GM23338 (cell line): ENCODE measurements around the gene KRT2. TPM values are rescaled to one million over a fixed set of nuclear protein-coding genes. Genes with fewer than 3 reads are reported as not detected.

Experiments
- ATAC-seq: fragments of 200-7000 bp; cut with Tn5 transposase; 3 replicates; pipeline ENCODE4 v1.9.1; 2020
- DNase-seq: peaks from one replicate; pipeline ENCODE4 v3.0.0-alpha.2; 2015; ENCODE audit warnings: low spot score
- H2AFZ ChIP-seq: fragments of 200-600 bp; sonication (generic); 2 replicates; pipeline ENCODE4 v1.8.0; 2016; ENCODE audit warnings: antibody characterized with exemption, mild to moderate bottlenecking, moderate library complexity
- H3F3A ChIP-seq: fragments of 200-600 bp; sonication (generic); replicated peaks from 2 replicates; pipeline ENCODE4 v1.8.0; 2017; ENCODE audit warnings: antibody characterized with exemption, mixed run types, low read depth
- H3K27ac ChIP-seq: fragments of 200-600 bp; sonication (generic); 2 replicates; pipeline ENCODE4 v1.6.1; 2016; ENCODE audit warnings: low read depth
- H3K27me3 ChIP-seq: fragments of 200-600 bp; sonication (generic); 2 replicates; pipeline ENCODE4 v1.8.0; 2016; ENCODE audit warnings: mild to moderate bottlenecking, mixed run types, moderate library complexity; ENCODE audit not compliant: insufficient read depth
- H3K36me3 ChIP-seq: fragments of 200-600 bp; sonication (generic); 2 replicates; pipeline ENCODE4 v1.8.0; 2016; ENCODE audit warnings: mild to moderate bottlenecking; ENCODE audit not compliant: insufficient read depth
- H3K4me1 ChIP-seq: fragments of 200-600 bp; sonication (generic); 2 replicates; pipeline ENCODE4 v1.8.0; 2016; ENCODE audit warnings: mild to moderate bottlenecking, moderate library complexity; ENCODE audit not compliant: insufficient read depth
- H3K4me2 ChIP-seq: fragments of 200-600 bp; sonication (generic); 2 replicates; pipeline ENCODE4 v1.7.1; 2017; ENCODE audit warnings: mixed run types
- H3K4me3 ChIP-seq: fragments of 200-600 bp; sonication (generic); 2 replicates; pipeline ENCODE4 v1.6.1; 2016; ENCODE audit warnings: mixed run types
- H3K79me2 ChIP-seq: fragments of 200-600 bp; sonication (generic); replicated peaks from 2 replicates; pipeline ENCODE4 v1.8.0; 2017; ENCODE audit warnings: mild to moderate bottlenecking; ENCODE audit not compliant: insufficient read depth
- H3K9me2 ChIP-seq: fragments of 200-600 bp; sonication (generic); 2 replicates; pipeline ENCODE4 v1.8.0; 2017; ENCODE audit not compliant: insufficient read depth
- H4K20me1 ChIP-seq: fragments of 200-600 bp; sonication (generic); replicated peaks from 2 replicates; pipeline ENCODE4 v1.8.0; 2017; ENCODE audit warnings: mild to moderate bottlenecking; ENCODE audit not compliant: insufficient read depth
- H3K27ac Mint-ChIP-seq: 2 replicates; pipeline ENCODE4 v1.8.0; 2020; ENCODE audit warnings: inconsistent platforms, mild to moderate bottlenecking, moderate library complexity, mixed read lengths
- H3K27me3 Mint-ChIP-seq: 3 replicates; pipeline ENCODE4 v1.8.0; 2022; ENCODE audit warnings: low read depth, mild to moderate bottlenecking, moderate library complexity, mixed read lengths, inconsistent platforms; ENCODE audit not compliant: insufficient read depth, poor library complexity
- H3K36me3 Mint-ChIP-seq: 3 replicates; pipeline ENCODE4 v1.8.0; 2021; ENCODE audit warnings: low read depth, mild to moderate bottlenecking, inconsistent platforms, moderate library complexity, mixed read lengths
- H3K4me1 Mint-ChIP-seq: 3 replicates; pipeline ENCODE4 v1.8.0; 2020; ENCODE audit warnings: mild to moderate bottlenecking, inconsistent platforms, mixed read lengths
- H3K4me3 Mint-ChIP-seq: 3 replicates; pipeline ENCODE4 v1.8.0; 2021; ENCODE audit warnings: moderate library complexity, mild to moderate bottlenecking, inconsistent platforms, mixed read lengths
- H3K9me3 Mint-ChIP-seq: 3 replicates; pipeline ENCODE4 v1.8.0; 2020; ENCODE audit warnings: moderate library complexity, mild to moderate bottlenecking, inconsistent platforms, mixed read lengths
- CREB1 ChIP-seq: fragments of 250-450 bp; sonication (Bioruptor Pico); IDR thresholded peaks from 2 replicates; pipeline ENCODE4 v1.5.0; 2020; ENCODE audit warnings: low read depth, mild to moderate bottlenecking, moderate library complexity
- EZH2 ChIP-seq: fragments of 200-600 bp; sonication (generic); IDR thresholded peaks from one replicate; pipeline ENCODE4 v1.8.0; 2017; ENCODE audit warnings: antibody characterized with exemption, mild to moderate bottlenecking, low read depth; ENCODE audit not compliant: unreplicated experiment
- EZH2phosphoT487 ChIP-seq: fragments of 200-600 bp; sonication (generic); IDR thresholded peaks from one replicate; pipeline ENCODE4 v1.8.1; 2018; ENCODE audit warnings: antibody characterized with exemption; ENCODE audit not compliant: unreplicated experiment
- JUNB ChIP-seq: IDR thresholded peaks from one replicate; pipeline ENCODE4 v1.6.1; 2016; ENCODE audit warnings: antibody characterized with exemption; ENCODE audit not compliant: unreplicated experiment
- NANOG ChIP-seq: IDR thresholded peaks from 2 replicates; pipeline ENCODE4 v1.6.1; 2016; ENCODE audit warnings: antibody characterized with exemption, borderline replicate concordance
- POLR2AphosphoS5 ChIP-seq: IDR thresholded peaks from 2 replicates; pipeline ENCODE4 v1.6.1; 2016; ENCODE audit warnings: antibody characterized with exemption, low read depth
- STAT1 ChIP-seq: IDR thresholded peaks from one replicate; pipeline ENCODE4 v1.6.1; 2016; ENCODE audit warnings: antibody characterized with exemption; ENCODE audit not compliant: unreplicated experiment
- ZNF114 ChIP-seq: fragments of 250-450 bp; sonication (Bioruptor Pico); IDR thresholded peaks from 2 replicates; pipeline ENCODE4 v1.5.0; 2020; ENCODE audit warnings: mild to moderate bottlenecking, moderate library complexity
- ZNF331 ChIP-seq: fragments of 250-450 bp; sonication (Bioruptor Pico); IDR thresholded peaks from 2 replicates; pipeline ENCODE4 v1.5.0; 2020; ENCODE audit warnings: low read depth, mild to moderate bottlenecking, moderate library complexity
- ZNF462 ChIP-seq: fragments of 250-450 bp; sonication (Bioruptor Pico); IDR thresholded peaks from 2 replicates; pipeline ENCODE4 v1.5.0; 2020; ENCODE audit warnings: mild to moderate bottlenecking, moderate library complexity
- polyA plus RNA-seq: library from polyadenylated mRNA; unstranded; fragments of >200 nt; fragmentation: Nextera tagmentation; extraction: Ambion mirVana; gene quantifications from 2 replicates; pipeline ENCODE4 v1.2.1, GENCODE V29; 2016
- total RNA-seq: library from RNA; depleted of rRNA; stranded (reverse); fragments of >200 nt; shearing (Covaris generic); gene quantifications from 2 replicates; pipeline ENCODE4 v1.2.3, GENCODE V29; 2014
- TF ChIP-seq, protein P1 (sequence below), 2 experiments: fragments of 200-600 bp in 1 of 2; sonication (generic) in 1 of 2; conservative IDR thresholded peaks; 2 replicates each; pipeline versions ENCODE4 v1.5.1 to v1.6.1; 2016 to 2017; ENCODE audit warnings: antibody characterized with exemption in 2 of 2, low read depth in 2 of 2, mild to moderate bottlenecking in 2 of 2, moderate library complexity in 1 of 2
- TF ChIP-seq, protein P2 (sequence below): IDR thresholded peaks from 2 replicates; pipeline ENCODE4 v1.6.1; 2016; ENCODE audit warnings: antibody characterized with exemption
- TF ChIP-seq, protein P3 (sequence below): IDR thresholded peaks from one replicate; pipeline ENCODE4 v1.6.1; 2018; ENCODE audit warnings: antibody characterized with exemption; ENCODE audit not compliant: unreplicated experiment

Gene KRT2
- total and polyA plus RNA-seq, 2 experiments from 2014 or later: not detected

DNA sequence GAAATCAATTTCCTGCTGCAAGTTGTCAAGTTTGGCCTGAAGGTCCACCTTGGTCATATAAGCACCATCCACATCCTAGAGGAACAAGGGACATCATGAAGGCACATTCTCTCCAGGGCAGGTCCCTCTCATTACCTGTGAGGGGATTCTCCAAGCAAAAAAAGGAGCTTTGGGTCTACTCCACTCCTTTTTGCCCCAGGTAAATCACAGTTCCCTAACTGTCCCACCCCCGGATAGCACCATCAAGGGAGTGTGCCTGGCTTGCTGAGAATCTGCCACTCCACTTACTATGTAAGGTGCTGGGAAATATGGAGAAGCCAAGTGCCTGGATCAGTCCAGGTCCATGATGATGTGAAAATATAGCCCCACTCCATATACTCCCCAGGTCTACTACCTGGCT, 25.7 kb upstream of the KRT2 start:
- no peaks in the 10 kb centered on the region for H4K20me1 ChIP-seq
- Mint-ChIP-seq H3K27me3 (no peaks in the 10 kb centered on the region), H3K36me3 (no peaks in the 10 kb centered on the region), H3K27ac (no peak overlapping the region), H3K9me3 (no peaks in the 10 kb centered on the region), H3K4me1 (no peaks in the 10 kb centered on the region), H3K4me3 (no peak overlapping the region)
- H3K4me2 ChIP-seq: no peak overlapping the region
- no peak overlapping the region for H3K4me3 ChIP-seq
- H3K27me3 ChIP-seq: no peaks in the 10 kb centered on the region
- no peaks in the 10 kb centered on the region for H3K36me3 ChIP-seq
- ATAC-seq (no peak), DNase-seq (no peak)
- H3K27ac ChIP-seq: no peak overlapping the region
- no peaks in the 10 kb centered on the region for H3K4me1 ChIP-seq
- H3F3A ChIP-seq: no peaks in the 10 kb centered on the region
- TF ChIP-seq STAT1 (no peak), JUNB (no peak), EZH2phosphoT487 (no peak), CREB1 (CRISPR knock-in tag) (no peak), POLR2AphosphoS5 (no peak), EZH2 (no peak), ZNF462 (CRISPR knock-in tag) (no peak), ZNF114 (CRISPR knock-in tag) (no peak), NANOG (no peak), ZNF331 (no peak)
- TF ChIP-seq, protein P1, sequence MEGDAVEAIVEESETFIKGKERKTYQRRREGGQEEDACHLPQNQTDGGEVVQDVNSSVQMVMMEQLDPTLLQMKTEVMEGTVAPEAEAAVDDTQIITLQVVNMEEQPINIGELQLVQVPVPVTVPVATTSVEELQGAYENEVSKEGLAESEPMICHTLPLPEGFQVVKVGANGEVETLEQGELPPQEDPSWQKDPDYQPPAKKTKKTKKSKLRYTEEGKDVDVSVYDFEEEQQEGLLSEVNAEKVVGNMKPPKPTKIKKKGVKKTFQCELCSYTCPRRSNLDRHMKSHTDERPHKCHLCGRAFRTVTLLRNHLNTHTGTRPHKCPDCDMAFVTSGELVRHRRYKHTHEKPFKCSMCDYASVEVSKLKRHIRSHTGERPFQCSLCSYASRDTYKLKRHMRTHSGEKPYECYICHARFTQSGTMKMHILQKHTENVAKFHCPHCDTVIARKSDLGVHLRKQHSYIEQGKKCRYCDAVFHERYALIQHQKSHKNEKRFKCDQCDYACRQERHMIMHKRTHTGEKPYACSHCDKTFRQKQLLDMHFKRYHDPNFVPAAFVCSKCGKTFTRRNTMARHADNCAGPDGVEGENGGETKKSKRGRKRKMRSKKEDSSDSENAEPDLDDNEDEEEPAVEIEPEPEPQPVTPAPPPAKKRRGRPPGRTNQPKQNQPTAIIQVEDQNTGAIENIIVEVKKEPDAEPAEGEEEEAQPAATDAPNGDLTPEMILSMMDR (conservative IDR thresholded peaks at IDR 0.05; ENCODE audit: low read depth in 2 of 2): no peak
- TF ChIP-seq, protein P2, sequence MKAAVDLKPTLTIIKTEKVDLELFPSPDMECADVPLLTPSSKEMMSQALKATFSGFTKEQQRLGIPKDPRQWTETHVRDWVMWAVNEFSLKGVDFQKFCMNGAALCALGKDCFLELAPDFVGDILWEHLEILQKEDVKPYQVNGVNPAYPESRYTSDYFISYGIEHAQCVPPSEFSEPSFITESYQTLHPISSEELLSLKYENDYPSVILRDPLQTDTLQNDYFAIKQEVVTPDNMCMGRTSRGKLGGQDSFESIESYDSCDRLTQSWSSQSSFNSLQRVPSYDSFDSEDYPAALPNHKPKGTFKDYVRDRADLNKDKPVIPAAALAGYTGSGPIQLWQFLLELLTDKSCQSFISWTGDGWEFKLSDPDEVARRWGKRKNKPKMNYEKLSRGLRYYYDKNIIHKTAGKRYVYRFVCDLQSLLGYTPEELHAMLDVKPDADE: no peak
- TF ChIP-seq, protein P3, sequence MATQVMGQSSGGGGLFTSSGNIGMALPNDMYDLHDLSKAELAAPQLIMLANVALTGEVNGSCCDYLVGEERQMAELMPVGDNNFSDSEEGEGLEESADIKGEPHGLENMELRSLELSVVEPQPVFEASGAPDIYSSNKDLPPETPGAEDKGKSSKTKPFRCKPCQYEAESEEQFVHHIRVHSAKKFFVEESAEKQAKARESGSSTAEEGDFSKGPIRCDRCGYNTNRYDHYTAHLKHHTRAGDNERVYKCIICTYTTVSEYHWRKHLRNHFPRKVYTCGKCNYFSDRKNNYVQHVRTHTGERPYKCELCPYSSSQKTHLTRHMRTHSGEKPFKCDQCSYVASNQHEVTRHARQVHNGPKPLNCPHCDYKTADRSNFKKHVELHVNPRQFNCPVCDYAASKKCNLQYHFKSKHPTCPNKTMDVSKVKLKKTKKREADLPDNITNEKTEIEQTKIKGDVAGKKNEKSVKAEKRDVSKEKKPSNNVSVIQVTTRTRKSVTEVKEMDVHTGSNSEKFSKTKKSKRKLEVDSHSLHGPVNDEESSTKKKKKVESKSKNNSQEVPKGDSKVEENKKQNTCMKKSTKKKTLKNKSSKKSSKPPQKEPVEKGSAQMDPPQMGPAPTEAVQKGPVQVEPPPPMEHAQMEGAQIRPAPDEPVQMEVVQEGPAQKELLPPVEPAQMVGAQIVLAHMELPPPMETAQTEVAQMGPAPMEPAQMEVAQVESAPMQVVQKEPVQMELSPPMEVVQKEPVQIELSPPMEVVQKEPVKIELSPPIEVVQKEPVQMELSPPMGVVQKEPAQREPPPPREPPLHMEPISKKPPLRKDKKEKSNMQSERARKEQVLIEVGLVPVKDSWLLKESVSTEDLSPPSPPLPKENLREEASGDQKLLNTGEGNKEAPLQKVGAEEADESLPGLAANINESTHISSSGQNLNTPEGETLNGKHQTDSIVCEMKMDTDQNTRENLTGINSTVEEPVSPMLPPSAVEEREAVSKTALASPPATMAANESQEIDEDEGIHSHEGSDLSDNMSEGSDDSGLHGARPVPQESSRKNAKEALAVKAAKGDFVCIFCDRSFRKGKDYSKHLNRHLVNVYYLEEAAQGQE: no peak
- H3K79me2 ChIP-seq: no peaks in the 10 kb centered on the region
- peaks cover 9% of the 10 kb centered on the region; the same call in 1 of the 2 replicates for H3K9me2 ChIP-seq
- no peak overlapping the region for H2AFZ ChIP-seq
